Subcutaneous abdominal adipose tissue (tissue), 5 donors: Measurements from ENCODE around the gene KDELR1.
A peak's percentile ranks its signal among the peaks of the same experiment; 100 is the strongest.

Experiments
- H3K27ac ChIP-seq: one replicate; pipeline ENCODE4 v1.7.0; 2013; ENCODE audit warnings: low read depth, mild to moderate bottlenecking, inconsistent platforms, low read length, moderate library complexity
- H3K27me3 ChIP-seq, 5 donors: one replicate each; pipeline ENCODE4 v1.7.0; 2013; ENCODE audit warnings: low read length in 5 of 5, inconsistent platforms in 1 of 5; ENCODE audit not compliant: control insufficient read depth in 5 of 5, insufficient read depth in 4 of 5
- H3K36me3 ChIP-seq, 5 donors: one replicate each; pipeline ENCODE4 v1.7.0; 2013; ENCODE audit warnings: low read length in 5 of 5; ENCODE audit not compliant: control insufficient read depth in 5 of 5, insufficient read depth in 5 of 5
- H3K4me1 ChIP-seq, 5 donors: one replicate each; pipeline ENCODE4 v1.7.0; 2013; ENCODE audit warnings: low read length in 5 of 5, mild to moderate bottlenecking in 3 of 5, moderate library complexity in 1 of 5; ENCODE audit not compliant: control insufficient read depth in 5 of 5, insufficient read depth in 5 of 5
- H3K4me3 ChIP-seq, 5 donors: one replicate each; pipeline ENCODE4 v1.7.0; 2013; ENCODE audit warnings: low read length in 5 of 5, low read depth in 1 of 5
- H3K9ac ChIP-seq, 5 donors: one replicate each; pipeline ENCODE4 v1.7.0; 2013; ENCODE audit warnings: low read length in 5 of 5, mild to moderate bottlenecking in 4 of 5, moderate library complexity in 3 of 5
- H3K9me3 ChIP-seq, 5 donors: one replicate each; pipeline ENCODE4 v1.7.0; 2013; ENCODE audit warnings: low read length in 5 of 5; ENCODE audit not compliant: control insufficient read depth in 5 of 5
- donor health status: healthy.
- donor health status: healthy.
- donor health status: healthy.
- donor health status: healthy.
- donor health status: healthy.

KDELR1 gene

DNA sequence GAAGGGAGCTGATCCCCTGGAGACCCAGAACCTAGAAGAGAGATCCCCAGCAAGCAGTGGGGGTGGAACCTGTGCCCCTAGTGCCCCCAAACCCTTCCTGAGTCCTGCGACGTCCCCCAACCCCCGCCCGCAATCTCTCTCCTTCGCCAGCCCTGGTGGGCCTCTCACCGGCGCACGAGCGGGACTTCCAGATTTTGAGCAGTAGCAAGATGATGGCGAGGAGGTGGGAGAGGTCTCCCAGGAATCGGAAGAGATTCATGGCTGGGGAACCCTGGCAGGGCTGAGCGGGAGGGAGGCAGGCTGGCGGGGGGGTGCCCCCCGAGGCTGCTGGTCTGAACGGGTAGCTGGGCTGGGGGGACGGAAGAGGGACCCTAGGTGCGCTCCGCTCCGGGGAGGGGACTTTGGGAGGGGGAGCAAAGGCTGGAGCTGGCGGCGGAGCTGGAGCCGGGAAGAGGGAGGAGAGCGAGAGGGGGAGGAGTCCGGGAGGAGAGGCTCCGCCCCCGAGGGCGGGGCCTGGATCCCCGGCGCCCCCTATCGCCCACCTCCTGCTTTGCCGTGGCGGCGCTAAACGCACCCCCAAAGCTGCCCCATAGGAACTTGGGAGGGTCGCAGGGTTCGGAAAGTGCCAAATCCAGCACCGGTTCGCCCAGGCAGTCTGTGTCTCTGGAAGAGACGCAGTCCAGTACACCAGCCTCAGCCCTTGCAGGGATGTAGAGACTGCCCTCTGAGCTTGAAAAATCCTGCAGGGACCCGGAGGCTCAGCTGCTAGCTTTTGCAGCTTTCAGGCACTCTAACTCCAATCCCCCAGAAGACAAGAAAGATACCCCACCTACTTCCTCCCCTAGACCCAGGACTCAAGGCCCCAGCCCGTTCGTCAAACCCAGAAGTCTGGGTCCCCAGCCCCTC is at the start of gene KDELR1:
KDELR1 (minus strand) TSS at position 452 of the 906 bp plus-strand sequence; CDS start at position 259, 193 bp downstream.
- peak within 1 kb of the TSS; percentile 90 for H3K27ac ChIP-seq
- H3K9me3 ChIP-seq = no peaks in the 10 kb centered on the region
- H3K36me3 ChIP-seq = peaks cover 6 to 29% (median 26%) of the 10 kb centered on the region in 5 donors
- peaks cover 2 to 26% (median 17%) of the 10 kb centered on the region in 5 donors for H3K4me1 ChIP-seq
- peak within 1 kb of the TSS; percentile 93 to 100 (median 99) for H3K9ac ChIP-seq
- peak within 1 kb of the TSS; percentile 90 to 96 (median 93) for H3K4me3 ChIP-seq
- peaks cover 26 to 38% (median 31%) of the 10 kb centered on the region in 5 donors for H3K27me3 ChIP-seq

DNA sequence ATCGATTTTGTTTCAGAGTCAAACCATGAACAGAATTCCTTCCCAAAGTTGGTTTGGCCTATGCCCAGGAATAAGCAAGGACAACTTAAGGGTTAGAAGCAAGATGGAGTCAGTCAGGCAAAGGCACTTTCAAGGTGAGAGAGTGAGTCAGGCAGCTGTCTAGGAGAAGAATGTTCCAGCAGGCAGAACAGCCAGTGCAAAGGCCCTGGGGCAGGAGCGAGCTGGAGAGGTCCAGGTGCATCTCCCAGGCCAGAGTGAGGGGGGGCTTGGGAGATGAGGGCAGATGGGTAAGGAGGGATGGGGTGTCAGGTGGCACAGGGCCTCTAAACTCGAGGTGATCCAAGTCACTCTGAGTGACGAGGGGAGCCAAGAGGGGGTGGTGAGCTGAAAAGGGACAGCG is 45.2 kb upstream of the KDELR1 start:
- Histone ChIP-seq H3K9me3 (no peaks in the 10 kb centered on the region), H3K9ac (no peak overlapping the region), H3K27ac (no peak overlapping the region), H3K27me3 (peaks cover 0 to 6% (median 0%) of the 10 kb centered on the region in 5 donors), H3K4me3 (no peak overlapping the region), H3K4me1 (no peaks in the 10 kb centered on the region), H3K36me3 (no peaks in the 10 kb centered on the region)

DNA sequence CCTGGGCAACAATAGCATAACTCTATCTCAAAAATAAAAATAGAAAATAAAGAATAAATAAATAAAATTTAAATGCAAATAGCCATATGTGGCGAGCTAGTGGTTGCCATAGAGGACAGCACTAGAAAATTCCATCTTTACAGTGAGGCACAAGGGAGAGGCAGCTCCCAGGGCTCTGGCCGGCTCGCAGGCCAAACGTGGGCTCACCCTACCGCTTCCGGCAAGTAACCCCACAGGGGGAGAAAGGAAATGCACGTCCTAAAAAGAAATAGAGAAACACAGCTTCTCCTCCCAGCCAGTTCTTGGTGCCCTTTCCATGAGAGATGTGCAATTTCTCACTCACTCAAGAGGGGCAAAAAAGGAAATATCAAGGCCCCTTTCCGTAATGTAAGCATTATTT is 42.0 kb upstream of the KDELR1 start:
- Histone ChIP-seq H3K9me3 (no peaks in the 10 kb centered on the region), H3K27me3 (peaks cover 0 to 4% (median 0%) of the 10 kb centered on the region in 5 donors), H3K4me1 (no peaks in the 10 kb centered on the region), H3K4me3 (no peak overlapping the region), H3K9ac (no peak overlapping the region), H3K27ac (no peak overlapping the region), H3K36me3 (no peaks in the 10 kb centered on the region)

DNA sequence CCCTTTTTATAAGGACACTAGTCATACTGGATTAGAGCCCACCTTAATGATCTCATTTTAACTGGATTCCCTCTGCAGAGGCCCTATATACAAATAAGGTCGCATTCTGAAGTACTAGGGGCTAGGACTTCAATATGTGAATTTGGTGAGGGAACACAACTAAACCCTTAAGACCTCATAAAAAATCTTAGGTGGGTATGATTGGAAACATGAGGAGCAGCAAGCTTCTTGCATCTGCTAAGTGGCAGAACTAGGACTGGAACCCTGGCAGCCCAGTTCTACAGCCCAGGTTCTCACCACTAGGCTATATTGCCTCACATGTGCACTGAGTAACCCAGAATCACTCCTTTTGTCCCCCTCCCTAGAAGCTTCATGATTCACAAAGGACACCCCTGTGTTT is 37.3 kb upstream of the KDELR1 start:
- H3K4me1 ChIP-seq = peaks cover 0 to 6% (median 2%) of the 10 kb centered on the region in 5 donors
- no peak overlapping the region for H3K4me3 ChIP-seq
- no peak overlapping the region for H3K27ac ChIP-seq
- no peaks in the 10 kb centered on the region for H3K36me3 ChIP-seq
- no peaks in the 10 kb centered on the region for H3K9me3 ChIP-seq
- H3K9ac ChIP-seq = no peak overlapping the region
- peaks cover 0 to 2% (median 0%) of the 10 kb centered on the region in 5 donors for H3K27me3 ChIP-seq

DNA sequence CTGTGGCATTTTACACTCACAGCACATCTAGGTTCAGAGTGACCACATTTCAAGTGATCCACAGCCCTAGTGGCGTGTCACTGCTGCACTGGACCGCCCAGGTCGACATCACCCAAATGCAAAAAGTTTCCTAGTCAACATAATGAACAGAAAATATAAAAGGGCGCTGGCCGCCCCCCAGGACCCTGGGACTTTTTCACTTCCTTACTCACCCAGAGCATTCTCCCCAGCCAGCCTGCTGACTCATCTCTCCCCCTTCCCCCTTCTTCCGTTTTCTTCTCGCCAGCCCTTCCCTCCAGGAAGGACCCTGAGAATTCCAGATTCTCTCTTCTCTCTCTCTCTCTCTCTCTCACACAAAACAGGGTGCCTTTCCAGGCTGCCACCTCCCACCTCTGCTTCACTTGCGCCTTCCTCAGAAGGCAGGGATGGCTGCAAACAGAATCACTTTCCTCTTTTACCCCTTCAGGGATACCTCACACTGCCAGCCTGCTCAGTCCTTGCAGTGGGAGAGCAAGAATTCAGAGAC is 33.4 kb upstream of the KDELR1 start:
- peak overlapping the region in 1 of 5 donors; percentile 2 for H3K4me3 ChIP-seq
- no peaks in the 10 kb centered on the region for H3K36me3 ChIP-seq
- H3K9ac ChIP-seq = peak overlapping the region in 1 of 5 donors; percentile 56
- peaks cover 0 to 13% (median 2%) of the 10 kb centered on the region in 5 donors for H3K4me1 ChIP-seq
- no peaks in the 10 kb centered on the region for H3K9me3 ChIP-seq
- H3K27me3 ChIP-seq = peaks cover 0 to 2% (median 0%) of the 10 kb centered on the region in 5 donors
- no peak overlapping the region for H3K27ac ChIP-seq

DNA sequence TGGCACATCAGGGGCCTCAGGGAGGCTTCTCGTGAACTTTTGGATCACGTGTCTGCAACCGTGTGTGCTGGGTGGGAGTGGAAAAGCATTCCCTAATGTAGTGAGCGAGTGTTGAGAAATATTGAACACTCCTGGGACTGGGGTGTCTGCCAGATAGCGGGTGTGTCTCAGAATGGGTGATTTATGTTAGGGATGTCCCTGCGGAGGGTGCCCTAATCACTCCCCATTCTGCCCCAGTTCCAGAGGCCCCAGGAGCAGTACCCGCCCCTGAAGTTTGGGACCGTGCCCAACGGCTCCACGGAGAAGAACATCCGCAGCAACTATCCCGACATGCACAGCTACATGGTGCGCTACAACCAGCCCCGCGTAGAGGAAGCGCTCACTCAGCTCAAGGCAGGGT is 30.2 kb upstream of the KDELR1 start:
- Histone ChIP-seq H3K36me3 (no peaks in the 10 kb centered on the region), H3K9ac (no peak overlapping the region), H3K4me1 (peaks cover 0 to 15% (median 2%) of the 10 kb centered on the region in 5 donors), H3K4me3 (peak overlapping the region in 2 of 5 donors; percentile 12 to 17), H3K27me3 (peaks cover 0 to 4% (median 3%) of the 10 kb centered on the region in 5 donors), H3K27ac (no peak overlapping the region), H3K9me3 (no peaks in the 10 kb centered on the region)

DNA sequence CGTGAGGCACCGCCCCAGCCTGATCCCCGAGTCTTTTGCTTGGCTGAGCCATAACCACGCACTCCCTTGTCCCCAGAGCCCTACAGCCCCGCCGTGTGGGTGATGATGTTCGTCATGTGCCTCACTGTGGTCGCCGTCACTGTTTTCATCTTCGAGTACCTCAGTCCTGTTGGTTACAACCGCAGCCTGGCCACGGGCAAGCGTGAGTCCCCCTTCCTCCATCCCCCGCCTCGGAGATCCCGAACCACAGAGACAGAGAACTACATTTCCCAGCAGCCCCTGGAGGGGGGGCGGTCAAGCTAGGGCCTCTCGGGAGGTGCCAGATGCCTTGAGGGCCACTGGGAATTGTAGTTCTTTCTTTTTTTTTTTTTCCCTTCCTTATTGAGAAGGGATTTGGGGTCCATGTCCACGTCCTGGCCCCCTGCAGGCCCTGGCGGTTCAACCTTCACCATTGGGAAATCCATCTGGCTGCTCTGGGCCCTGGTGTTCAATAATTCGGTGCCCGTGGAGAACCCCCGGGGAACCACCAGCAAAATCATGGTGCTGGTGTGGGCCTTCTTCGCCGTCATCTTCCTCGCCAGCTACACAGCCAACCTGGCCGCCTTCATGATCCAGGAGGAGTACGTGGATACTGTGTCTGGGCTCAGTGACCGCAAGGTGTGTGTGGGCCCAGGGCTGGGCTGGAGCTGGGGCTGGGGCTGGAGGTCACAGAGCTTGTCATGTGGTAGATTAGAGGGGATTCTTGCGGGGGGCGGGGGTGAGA is 28.0 kb upstream of the KDELR1 start:
- no peaks in the 10 kb centered on the region for H3K9me3 ChIP-seq
- no peaks in the 10 kb centered on the region for H3K36me3 ChIP-seq
- H3K4me1 ChIP-seq = peaks cover 0 to 18% (median 0%) of the 10 kb centered on the region in 5 donors
- no peak overlapping the region for H3K27ac ChIP-seq
- peaks cover 0 to 11% (median 3%) of the 10 kb centered on the region in 5 donors for H3K27me3 ChIP-seq
- no peak overlapping the region for H3K4me3 ChIP-seq
- no peak overlapping the region for H3K9ac ChIP-seq

DNA sequence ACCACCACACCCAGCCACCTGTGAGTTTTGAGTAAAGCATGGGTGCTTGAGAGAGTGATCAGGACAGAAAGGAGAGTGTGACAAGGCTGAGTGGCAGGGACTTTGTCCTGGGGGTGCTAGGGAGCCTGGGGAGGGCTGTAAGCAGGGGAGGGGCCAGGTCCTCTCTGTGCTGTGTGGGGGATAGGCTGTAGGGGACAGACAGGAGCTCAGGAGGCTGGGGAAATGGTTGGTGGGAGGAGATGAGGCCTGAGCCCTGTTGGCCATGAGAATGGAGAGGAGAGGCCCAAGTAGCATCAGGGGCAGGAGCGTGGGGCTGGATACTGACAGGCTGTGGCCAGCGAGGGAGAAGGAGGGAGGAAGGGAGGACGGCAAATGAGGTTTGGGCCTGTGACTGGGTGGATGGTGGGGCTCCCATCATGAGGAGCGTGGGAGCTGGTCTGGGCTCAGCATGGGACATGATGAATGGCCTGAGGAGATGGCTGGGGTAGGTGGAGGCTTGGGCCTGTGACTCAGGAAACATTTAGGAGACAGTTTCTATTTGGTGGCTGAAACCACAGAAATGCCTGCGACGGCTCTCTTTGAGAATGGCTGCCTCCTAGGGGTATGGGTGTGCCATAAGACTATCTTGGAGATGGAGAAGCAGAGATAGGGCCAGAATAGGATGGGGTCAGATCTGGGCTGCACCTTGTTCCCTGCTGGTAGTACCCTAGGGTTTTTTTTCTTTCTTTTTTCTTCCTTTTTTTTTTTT is 27.1 kb upstream of the KDELR1 start:
- H3K9ac ChIP-seq = no peak overlapping the region
- H3K9me3 ChIP-seq = no peaks in the 10 kb centered on the region
- no peaks in the 10 kb centered on the region for H3K36me3 ChIP-seq
- no peak overlapping the region for H3K4me3 ChIP-seq
- H3K27me3 ChIP-seq = peaks cover 0 to 16% (median 3%) of the 10 kb centered on the region in 5 donors
- H3K27ac ChIP-seq = no peak overlapping the region
- H3K4me1 ChIP-seq = peaks cover 0 to 18% (median 0%) of the 10 kb centered on the region in 5 donors

DNA sequence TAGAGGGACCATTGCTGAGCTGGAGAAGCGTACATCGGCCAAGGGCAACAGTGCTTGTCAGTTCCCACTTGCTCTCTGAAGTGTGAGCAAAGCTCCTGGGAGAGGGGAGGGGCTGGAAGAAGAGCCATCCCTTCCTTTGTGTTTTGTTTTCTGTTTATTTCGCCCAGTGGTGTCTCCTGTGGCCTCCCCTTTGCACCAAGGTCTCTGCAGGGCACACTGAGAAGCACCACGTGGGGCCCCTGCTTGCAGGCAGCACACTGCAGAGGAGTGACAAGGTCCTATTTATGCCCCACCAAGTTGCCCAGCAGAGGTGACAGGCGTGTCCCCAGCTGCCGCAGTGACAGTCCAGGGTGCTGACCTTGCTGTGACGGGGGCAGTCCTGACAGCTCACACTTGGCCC is 26.1 kb upstream of the KDELR1 start:
- H3K36me3 ChIP-seq = no peaks in the 10 kb centered on the region
- H3K27me3 ChIP-seq = peaks cover 0 to 16% (median 3%) of the 10 kb centered on the region in 5 donors
- H3K4me1 ChIP-seq = peaks cover 0 to 18% (median 0%) of the 10 kb centered on the region in 5 donors
- H3K9me3 ChIP-seq = no peaks in the 10 kb centered on the region
- no peak overlapping the region for H3K4me3 ChIP-seq
- no peak overlapping the region for H3K9ac ChIP-seq
- H3K27ac ChIP-seq = no peak overlapping the region
